Hepatocyte (in vitro differentiated cells): ENCODE results near the gene SPRN. TPM values are rescaled to one million over a fixed set of nuclear protein-coding genes. Genes with fewer than 3 reads are reported as not detected.
"Not testable (repeated sequence)": the region's sequence is repeated elsewhere in the genome, so short reads cannot be mapped to it uniquely, and the experiment has no call there.

ENCODE experiments used
- DNase-seq: peaks from one replicate; pipeline ENCODE4 v3.0.0-alpha.2; 2016; ENCODE audit warnings: low spot score
- H2AFZ ChIP-seq: fragments of 200-600 bp; sonication (generic); 2 replicates; pipeline ENCODE4 v1.6.0; 2016; ENCODE audit warnings: antibody characterized with exemption, mild to moderate bottlenecking
- H3K27ac ChIP-seq: fragments of 200-600 bp; sonication (generic); 2 replicates; pipeline ENCODE4 v1.5.1; 2016; ENCODE audit warnings: mild to moderate bottlenecking
- H3K27me3 ChIP-seq: fragments of 200-600 bp; sonication (generic); 2 replicates; pipeline ENCODE4 v1.6.1; 2016
- H3K36me3 ChIP-seq: fragments of 200-600 bp; sonication (generic); replicated peaks from 2 replicates; pipeline ENCODE4 v1.5.1; 2016; ENCODE audit warnings: low read depth; ENCODE audit not compliant: insufficient read depth
- H3K4me1 ChIP-seq: fragments of 200-600 bp; sonication (generic); 2 replicates; pipeline ENCODE4 v1.5.1; 2016; ENCODE audit warnings: mild to moderate bottlenecking, moderate library complexity; ENCODE audit not compliant: insufficient read depth
- H3K4me2 ChIP-seq: fragments of 200-600 bp; sonication (generic); 2 replicates; pipeline ENCODE4 v1.6.0; 2016
- H3K4me3 ChIP-seq: fragments of 200-600 bp; sonication (generic); 2 replicates; pipeline ENCODE4 v1.5.1; 2016; ENCODE audit warnings: mild to moderate bottlenecking
- H3K79me2 ChIP-seq: fragments of 200-600 bp; sonication (generic); 2 replicates; pipeline ENCODE4 v1.6.0; 2017; ENCODE audit warnings: mild to moderate bottlenecking
- H3K9me2 ChIP-seq: fragments of 200-600 bp; sonication (generic); replicated peaks from 2 replicates; pipeline ENCODE4 v1.6.0; 2017; ENCODE audit warnings: mild to moderate bottlenecking; ENCODE audit not compliant: insufficient read depth
- H3K9me3 ChIP-seq: fragments of 200-600 bp; sonication (generic); 2 replicates; pipeline ENCODE4 v1.5.1; 2016; ENCODE audit warnings: low read depth, mild to moderate bottlenecking
- H4K20me1 ChIP-seq: fragments of 200-600 bp; sonication (generic); 2 replicates; pipeline ENCODE4 v1.6.0; 2016; ENCODE audit warnings: mild to moderate bottlenecking; ENCODE audit not compliant: insufficient read depth, poor library complexity, severe bottlenecking
- CTCF ChIP-seq: fragments of 200-600 bp; sonication (generic); IDR thresholded peaks from 2 replicates; pipeline ENCODE4 v1.5.1; 2016; ENCODE audit warnings: antibody characterized with exemption, mild to moderate bottlenecking; ENCODE audit not compliant: poor library complexity
- EZH2 ChIP-seq: fragments of 200-600 bp; sonication (generic); IDR thresholded peaks from 2 replicates; pipeline ENCODE4 v1.6.1; 2016; ENCODE audit warnings: antibody characterized with exemption, mild to moderate bottlenecking, borderline replicate concordance
- EZH2phosphoT487 ChIP-seq: fragments of 200-600 bp; sonication (generic); IDR thresholded peaks from one replicate; pipeline ENCODE4 v1.6.1; 2018; ENCODE audit warnings: antibody characterized with exemption, mild to moderate bottlenecking, low read depth, moderate library complexity; ENCODE audit not compliant: unreplicated experiment, severe bottlenecking
- WGBS: methylation state at CpG from one replicate; pipeline ENCODE4 v1.1.6; 2016; ENCODE audit warnings: low lambda C conversion rate; ENCODE audit errors: missing lambda C conversion rate; 5-methylcytosine and 5-hydroxymethylcytosine counted together
- polyA plus RNA-seq: library from polyadenylated mRNA; unstranded; fragments of >200 nt; fragmentation: Nextera tagmentation; extraction: Ambion mirVana; gene quantifications from 2 replicates; pipeline ENCODE4 v1.2.1, GENCODE V29; 2016
- total RNA-seq: library from RNA; depleted of rRNA; stranded (reverse); fragments of >200 nt; gene quantifications from 2 replicates; pipeline ENCODE4 v1.2.3, GENCODE V29; 2014

The SPRN gene
- total and polyA plus RNA-seq, 2 experiments from 2014 or later = 0.97 to 2.7 TPM

GRCh38 chr10:133442967-133443924 lies 18.8 kb upstream of the SPRN start:
- Histone ChIP-seq H3K36me3 (no peaks in the 10 kb centered on the region), H3K27ac (no peak overlapping the region), H3K4me3 (no peak overlapping the region), H4K20me1 (no peaks in the 10 kb centered on the region), H3K4me2 (no peak overlapping the region), H3K9me3 (peaks cover 8% of the 10 kb centered on the region), H3K4me1 (no peaks in the 10 kb centered on the region), H3K27me3 (no peaks in the 10 kb centered on the region), H3K79me2 (no peaks in the 10 kb centered on the region), H2AFZ (no peak overlapping the region), H3K9me2 (no peaks in the 10 kb centered on the region)
- TF ChIP-seq EZH2phosphoT487 = no peak
- TF ChIP-seq EZH2 = no peak
- TF ChIP-seq CTCF = no peak
- WGBS = 85% methylated on average over 16 of the region's 16 CpGs
- no peak for DNase-seq

- 85% methylated on average over 23 of the region's 23 CpGs for WGBS
These were observed 18.0 kb upstream of the SPRN start for GRCh38 chr10:133442191-133442966.

GRCh38 chr10:133441780-133442179 lies 17.4 kb upstream of the SPRN start:
- WGBS = 84% methylated on average over 12 of the region's 12 CpGs
- Histone ChIP-seq H3K4me3 (no peak overlapping the region), H3K27me3 (no peaks in the 10 kb centered on the region), H3K9me2 (no peaks in the 10 kb centered on the region), H3K4me1 (no peaks in the 10 kb centered on the region), H3K36me3 (no peaks in the 10 kb centered on the region), H4K20me1 (no peaks in the 10 kb centered on the region), H3K9me3 (no peaks in the 10 kb centered on the region), H3K79me2 (no peaks in the 10 kb centered on the region), H3K27ac (no peak overlapping the region), H2AFZ (no peak overlapping the region), H3K4me2 (no peak overlapping the region)
- no peak for TF ChIP-seq EZH2phosphoT487
- no peak for TF ChIP-seq CTCF
- TF ChIP-seq EZH2 = no peak
- peak; percentile 3 for DNase-seq

More at GRCh38 chr10:133442191-133442966, 18.0 kb upstream of the SPRN start:
- H3K4me1 ChIP-seq = no peaks in the 10 kb centered on the region
- H3K36me3 ChIP-seq = no peaks in the 10 kb centered on the region
- H3K27me3 ChIP-seq = no peaks in the 10 kb centered on the region
- no peaks in the 10 kb centered on the region for H3K9me2 ChIP-seq
- TF ChIP-seq CTCF (no peak), EZH2 (no peak), EZH2phosphoT487 (no peak)
- no peaks in the 10 kb centered on the region for H3K9me3 ChIP-seq
- peak; percentile 3 for DNase-seq
- H4K20me1 ChIP-seq = no peaks in the 10 kb centered on the region
- no peak overlapping the region for H2AFZ ChIP-seq
- H3K27ac ChIP-seq = no peak overlapping the region
- no peak overlapping the region for H3K4me3 ChIP-seq
- H3K79me2 ChIP-seq = no peaks in the 10 kb centered on the region
- H3K4me2 ChIP-seq = no peak overlapping the region

- not testable (repeated sequence) for H3K27me3 ChIP-seq, H2AFZ ChIP-seq, H3K4me3 ChIP-seq, H3K79me2 ChIP-seq, H4K20me1 ChIP-seq, H3K4me1 ChIP-seq, DNase-seq, H3K36me3 ChIP-seq, H3K9me2 ChIP-seq, H3K27ac ChIP-seq, H3K4me2 ChIP-seq, H3K9me3 ChIP-seq
- 93% methylated on average over 10 of the region's 21 CpGs for WGBS
These were observed 16.9 kb upstream of the SPRN start for GRCh38 chr10:133441356-133441755.
